ENCODE results near the gene SRCIN1.

SRCIN1 gene

GRCh38 chr17:38589462-38590114, 16.2 kb downstream of the SRCIN1 start:
- Histone ChIP-seq H3K9me3 (replicated peaks in 1 of 11) (no peaks in the 10 kb centered on the region), H3K9ac (peak overlapping the region in 3 of 11 experiments; percentile 20 to 62 (median 59); a peak in 5 of 22 replicates), H3K4me1 (peaks cover 76 to 99% (median 93%) of the 10 kb centered on the region in 10 experiments), H3K36me3 (no peaks in the 10 kb centered on the region), H3K4me3 (no peak overlapping the region), H3K4me2 (peak overlapping the region; percentile 57 to 97 (median 91); a peak in 20 of 22 replicates), H4K20me1 (peaks cover 0 to 100% (median 23%) of the 10 kb centered on the region in 11 experiments; a peak in 18 of 22 replicates), H3K27me3 (peaks cover 0 to 94% (median 6%) of the 10 kb centered on the region in 11 experiments; a peak in 8 of 22 replicates), H3K27ac (peak overlapping the region in 4 of 11 experiments; percentile 24 to 88 (median 70); a peak in 6 of 22 replicates)
- TF ChIP-seq Cebpa-rat (IDR thresholded peaks at IDR 0.05) = no peak

GRCh38 chr17:38588788-38589174, 17.0 kb downstream of the SRCIN1 start:
- no peaks in the 10 kb centered on the region for H3K9me3 ChIP-seq (replicated peaks in 1 of 11)
- H3K27ac ChIP-seq = peak overlapping the region in 5 of 11 experiments; percentile 31 to 88 (median 46); a peak in 7 of 22 replicates
- no peaks in the 10 kb centered on the region for H3K36me3 ChIP-seq
- H3K4me2 ChIP-seq = peak overlapping the region; percentile 57 to 97 (median 91)
- no peak for TF ChIP-seq Cebpa-rat (IDR thresholded peaks at IDR 0.05)
- H3K4me3 ChIP-seq = no peak overlapping the region; a peak in 1 of 20 replicates
- peak overlapping the region in 7 of 11 experiments; percentile 23 to 62 (median 32); a peak in 10 of 22 replicates for H3K9ac ChIP-seq
- peaks cover 0 to 98% (median 23%) of the 10 kb centered on the region in 11 experiments; a peak in 18 of 22 replicates for H4K20me1 ChIP-seq
- H3K27me3 ChIP-seq = peaks cover 0 to 91% (median 3%) of the 10 kb centered on the region in 11 experiments; a peak in 8 of 22 replicates
- H3K4me1 ChIP-seq = peaks cover 77 to 100% (median 96%) of the 10 kb centered on the region in 10 experiments

- Histone ChIP-seq H4K20me1 (peaks cover 0 to 95% (median 21%) of the 10 kb centered on the region in 11 experiments; a peak in 18 of 22 replicates), H3K27ac (peak overlapping the region in 7 of 11 experiments; percentile 22 to 88 (median 46); a peak in 11 of 22 replicates), H3K4me3 (no peak overlapping the region; a peak in 1 of 20 replicates), H3K4me1 (peaks cover 77 to 95% (median 93%) of the 10 kb centered on the region in 10 experiments), H3K4me2 (peak overlapping the region; percentile 57 to 97 (median 91)), H3K36me3 (no peaks in the 10 kb centered on the region), H3K9me3 (replicated peaks in 1 of 11) (no peaks in the 10 kb centered on the region), H3K9ac (peak overlapping the region in 8 of 11 experiments; percentile 23 to 62 (median 34); a peak in 13 of 22 replicates), H3K27me3 (peaks cover 0 to 88% (median 0%) of the 10 kb centered on the region in 11 experiments; a peak in 8 of 22 replicates)
- no peak for TF ChIP-seq Cebpa-rat (IDR thresholded peaks at IDR 0.05)
Observed at GRCh38 chr17:38587947-38588787, 17.6 kb downstream of the SRCIN1 start.

GRCh38 chr17:38587203-38587602, 18.5 kb downstream of the SRCIN1 start:
- peak overlapping the region in 5 of 11 experiments; percentile 36 to 88 (median 46); a peak in 9 of 22 replicates for H3K27ac ChIP-seq
- H3K4me2 ChIP-seq = peak overlapping the region; percentile 57 to 97 (median 91)
- peaks cover 73 to 85% (median 84%) of the 10 kb centered on the region in 10 experiments for H3K4me1 ChIP-seq
- H4K20me1 ChIP-seq = peaks cover 0 to 95% (median 20%) of the 10 kb centered on the region in 11 experiments; a peak in 18 of 22 replicates
- H3K36me3 ChIP-seq = no peaks in the 10 kb centered on the region
- peak overlapping the region in 3 of 10 experiments; percentile 2 to 34 (median 13); a peak in 3 of 20 replicates for H3K4me3 ChIP-seq
- H3K9me3 ChIP-seq (replicated peaks in 1 of 11) = no peaks in the 10 kb centered on the region
- peak overlapping the region in 9 of 11 experiments; percentile 3 to 62 (median 32); a peak in 13 of 22 replicates for H3K9ac ChIP-seq
- no peak for TF ChIP-seq Cebpa-rat (IDR thresholded peaks at IDR 0.05)
- peaks cover 0 to 88% (median 0%) of the 10 kb centered on the region in 11 experiments; a peak in 7 of 22 replicates for H3K27me3 ChIP-seq

- H3K27ac ChIP-seq = peak overlapping the region in 3 of 11 experiments; percentile 36 to 88 (median 76); a peak in 4 of 22 replicates
- peaks cover 0 to 90% (median 3%) of the 10 kb centered on the region in 11 experiments; a peak in 9 of 22 replicates for H3K27me3 ChIP-seq
- no peaks in the 10 kb centered on the region for H3K36me3 ChIP-seq
- peaks cover 69 to 81% (median 80%) of the 10 kb centered on the region in 10 experiments for H3K4me1 ChIP-seq
- H4K20me1 ChIP-seq = peaks cover 0 to 95% (median 20%) of the 10 kb centered on the region in 11 experiments; a peak in 18 of 22 replicates
- TF ChIP-seq Cebpa-rat (IDR thresholded peaks at IDR 0.05) = no peak
- H3K9me3 ChIP-seq (replicated peaks in 1 of 11) = no peaks in the 10 kb centered on the region
- H3K9ac ChIP-seq = peak overlapping the region in 7 of 11 experiments; percentile 4 to 62 (median 40); a peak in 11 of 22 replicates
- peak overlapping the region in 1 of 10 experiments; percentile 34; a peak in 2 of 20 replicates for H3K4me3 ChIP-seq
- peak overlapping the region; percentile 57 to 97 (median 91) for H3K4me2 ChIP-seq
Observed at GRCh38 chr17:38586788-38587187, 19.0 kb downstream of the SRCIN1 start.

- H3K27ac ChIP-seq = 0 out of 22 replicates have a peak overlapping the region, but pooled peaks of 2 of the 11 experiments have one; percentile 11 to 76
Observed at GRCh38 chr17:38585918-38586529, 19.7 kb downstream of the SRCIN1 start.

GRCh38 chr17:38585056-38585917, 20.5 kb downstream of the SRCIN1 start:
- no peaks in the 10 kb centered on the region for H3K36me3 ChIP-seq
- peak overlapping the region; percentile 27 to 97 (median 91); a peak in 21 of 22 replicates for H3K4me2 ChIP-seq
- no peaks in the 10 kb centered on the region for H3K9me3 ChIP-seq (replicated peaks in 1 of 11)
- H4K20me1 ChIP-seq = peaks cover 0 to 88% (median 17%) of the 10 kb centered on the region in 11 experiments; a peak in 17 of 22 replicates
- H3K4me1 ChIP-seq = peaks cover 54 to 68% (median 65%) of the 10 kb centered on the region in 10 experiments
- H3K27ac ChIP-seq = 0 out of 22 replicates have a peak overlapping the region, but pooled peaks of 1 of the 11 experiments have one; percentile 13
- peaks cover 5 to 93% (median 11%) of the 10 kb centered on the region in 11 experiments; a peak in 21 of 22 replicates for H3K27me3 ChIP-seq
- peak overlapping the region in 5 of 11 experiments; percentile 6 to 48 (median 15); a peak in 6 of 22 replicates for H3K9ac ChIP-seq
- H3K4me3 ChIP-seq = no peak overlapping the region
- TF ChIP-seq Cebpa-rat (IDR thresholded peaks at IDR 0.05) = no peak

More at GRCh38 chr17:38585918-38586529, 19.7 kb downstream of the SRCIN1 start:
- Histone ChIP-seq H3K4me1 (peaks cover 61 to 74% (median 72%) of the 10 kb centered on the region in 10 experiments), H3K9me3 (replicated peaks in 1 of 11) (no peaks in the 10 kb centered on the region), H3K36me3 (no peaks in the 10 kb centered on the region), H3K4me2 (peak overlapping the region; percentile 57 to 97 (median 91)), H3K27me3 (peaks cover 0 to 93% (median 5%) of the 10 kb centered on the region in 11 experiments; a peak in 10 of 22 replicates), H4K20me1 (peaks cover 0 to 91% (median 20%) of the 10 kb centered on the region in 11 experiments; a peak in 17 of 22 replicates), H3K9ac (peak overlapping the region in 3 of 11 experiments; percentile 10 to 59 (median 20); a peak in 2 of 22 replicates), H3K4me3 (no peak overlapping the region)
- no peak for TF ChIP-seq Cebpa-rat (IDR thresholded peaks at IDR 0.05)

Measured in BLaER1 treated with 17β-estradiol and CSF1 and Interleukin-3, amounts not matched to agents 10 nM and 100 nM (cell line).